ENCODE results near the gene KCMF1. TPM values are rescaled to one million over a fixed set of nuclear protein-coding genes. Genes with fewer than 3 reads are reported as not detected.

Gene KCMF1
- total and polyA plus RNA-seq, 2 of the 13 experiments (the other 11 are each of a cell fraction or from before 2014, with no cell fraction given) = 62.1 to 116 TPM

GRCh38 chr2:84971510-84972206, 697 bp downstream of the KCMF1 start (continued):
- TF ChIP-seq PRDM4 (CRISPR knock-in tag; IDR thresholded peaks at IDR 0.05; ENCODE audit: borderline replicate concordance) (no peak), ZSCAN5A (CRISPR knock-in tag; IDR thresholded peaks at IDR 0.05; ENCODE audit: borderline replicate concordance) (no peak), HOXA7 (CRISPR knock-in tag; IDR thresholded peaks at IDR 0.05) (no peak), ZNF782 (CRISPR knock-in tag; IDR thresholded peaks at IDR 0.05; ENCODE audit: borderline replicate concordance) (peak; percentile 79), SMAD1 (CRISPR knock-in tag; IDR thresholded peaks at IDR 0.05; ENCODE audit: borderline replicate concordance, low read depth) (peak; percentile 73; the same call in 1 of the 2 replicates), ZKSCAN5 (CRISPR knock-in tag; IDR thresholded peaks at IDR 0.05) (no peak), ARID4A (CRISPR knock-in tag; IDR thresholded peaks at IDR 0.05; ENCODE audit: borderline replicate concordance) (peak; percentile 68), ZNF263 (CRISPR knock-in tag; IDR thresholded peaks at IDR 0.05) (peak; percentile 47; the same call in 1 of the 2 replicates), ZGPAT (CRISPR knock-in tag; IDR thresholded peaks at IDR 0.05) (peak; percentile 34; the same call in 1 of the 2 replicates), ZNF879 (CRISPR knock-in tag; IDR thresholded peaks at IDR 0.05) (0 out of 2 replicates have a peak, but pooled peaks have one; percentile 59), ELF4 (CRISPR knock-in tag; IDR thresholded peaks at IDR 0.05; ENCODE audit: borderline replicate concordance) (no peak), RBAK (CRISPR knock-in tag; IDR thresholded peaks at IDR 0.05) (no peak), SRSF9 (IDR thresholded peaks at IDR 0.05; ENCODE audit: borderline replicate concordance, insufficient read depth, low read depth, low read length, poor library complexity, severe bottlenecking) (no peak), RAD51 (IDR thresholded peaks at IDR 0.05; ENCODE audit: borderline replicate concordance) (no peak), KLF16 (CRISPR knock-in tag; IDR thresholded peaks at IDR 0.05) (0 out of 4 replicates have a peak, but pooled peaks of 1 of the 2 experiments have one; percentile 19), GLI4 (CRISPR knock-in tag; IDR thresholded peaks at IDR 0.05; ENCODE audit: borderline replicate concordance) (peak; percentile 35; the same call in 1 of the 2 replicates), ZNF563 (CRISPR knock-in tag; IDR thresholded peaks at IDR 0.05) (peak; percentile 75), CHD4 (IDR thresholded peaks at IDR 0.05; ENCODE audit: borderline replicate concordance, low read length) (no peak), ZNF224 (CRISPR knock-in tag; IDR thresholded peaks at IDR 0.05) (0 out of 2 replicates have a peak, but pooled peaks have one; percentile 35)
